ENCODE data around the gene OR52L1. TPM values are rescaled to one million over a fixed set of nuclear protein-coding genes. Genes with fewer than 3 reads are reported as not detected.

Gene OR52L1
- total and polyA plus RNA-seq, 4 donors, result 0.08 TPM; not detected in 3

- TF ChIP-seq MAX (IDR thresholded peaks at IDR 0.05) (no peak), EGR1 (IDR thresholded peaks at IDR 0.05; ENCODE audit: low read depth in 2 of 2) (no peak), RAD21 (IDR thresholded peaks at IDR 0.05) (no peak), RXRA (IDR thresholded peaks at IDR 0.05) (no peak)
Measured at GRCh38 chr11:5940748-5941147, 46.0 kb downstream of the OR52L1 start (continued).

GRCh38 chr11:5938603-5938965 is 48.2 kb downstream of the OR52L1 start:
- no peak overlapping the region for H3K4me3 ChIP-seq (ENCODE audit: low read depth in 1 of 3, low read length in 3 of 3)
- no peak overlapping the region for H3K27ac ChIP-seq (ENCODE audit: low read depth in 1 of 2, low read length in 2 of 2)
- peaks cover 0 to 2% (median 0%) of the 10 kb centered on the region in 4 donors for H3K27me3 ChIP-seq (ENCODE audit: control insufficient read depth in 4 of 4, insufficient read depth in 4 of 4, low read length in 3 of 4)
- no peak overlapping the region for H3K9ac ChIP-seq (ENCODE audit: low read depth in 1 of 2, low read length in 2 of 2)
- WGBS, result 76% methylated on average over 21 of the region's 21 CpGs
- no peaks in the 10 kb centered on the region for H3K4me1 ChIP-seq (ENCODE audit: control insufficient read depth in 4 of 4, insufficient read depth in 4 of 4, low read length in 3 of 4)
- DNase-seq (ENCODE audit: low spot score), result no peak
- H3K36me3 ChIP-seq (ENCODE audit: control insufficient read depth in 4 of 4, insufficient read depth in 3 of 4, low read depth in 1 of 4, low read length in 3 of 4), result no peaks in the 10 kb centered on the region
- H3K9me3 ChIP-seq (ENCODE audit: control insufficient read depth in 4 of 4, low read length in 3 of 4), result peaks cover 0 to 2% (median 0%) of the 10 kb centered on the region in 4 donors
- TF ChIP-seq RAD21 (IDR thresholded peaks at IDR 0.05) (no peak), FOXA1 (IDR thresholded peaks at IDR 0.05) (no peak), ATF3 (IDR thresholded peaks at IDR 0.05) (no peak), CTCF (IDR thresholded peaks at IDR 0.05; ENCODE audit: low read depth, low read length, missing input control) (no peak), NR2F2 (IDR thresholded peaks at IDR 0.05) (no peak), JUND (IDR thresholded peaks at IDR 0.05) (no peak), MAX (IDR thresholded peaks at IDR 0.05) (no peak), ZBTB33 (IDR thresholded peaks at IDR 0.05) (no peak), GABPA (IDR thresholded peaks at IDR 0.05 in 1 of 2, conservative IDR thresholded peaks at IDR 0.05 in 1 of 2) (no peak), REST (IDR thresholded peaks at IDR 0.05) (no peak), HNF4A (conservative IDR thresholded peaks at IDR 0.05) (no peak), HNF4G (IDR thresholded peaks at IDR 0.05) (no peak), RXRA (IDR thresholded peaks at IDR 0.05) (no peak), EGR1 (IDR thresholded peaks at IDR 0.05; ENCODE audit: low read depth in 2 of 2) (no peak), YY1 (IDR thresholded peaks at IDR 0.05) (no peak)
